ENCODE data around the gene DAZAP1.

DNA sequence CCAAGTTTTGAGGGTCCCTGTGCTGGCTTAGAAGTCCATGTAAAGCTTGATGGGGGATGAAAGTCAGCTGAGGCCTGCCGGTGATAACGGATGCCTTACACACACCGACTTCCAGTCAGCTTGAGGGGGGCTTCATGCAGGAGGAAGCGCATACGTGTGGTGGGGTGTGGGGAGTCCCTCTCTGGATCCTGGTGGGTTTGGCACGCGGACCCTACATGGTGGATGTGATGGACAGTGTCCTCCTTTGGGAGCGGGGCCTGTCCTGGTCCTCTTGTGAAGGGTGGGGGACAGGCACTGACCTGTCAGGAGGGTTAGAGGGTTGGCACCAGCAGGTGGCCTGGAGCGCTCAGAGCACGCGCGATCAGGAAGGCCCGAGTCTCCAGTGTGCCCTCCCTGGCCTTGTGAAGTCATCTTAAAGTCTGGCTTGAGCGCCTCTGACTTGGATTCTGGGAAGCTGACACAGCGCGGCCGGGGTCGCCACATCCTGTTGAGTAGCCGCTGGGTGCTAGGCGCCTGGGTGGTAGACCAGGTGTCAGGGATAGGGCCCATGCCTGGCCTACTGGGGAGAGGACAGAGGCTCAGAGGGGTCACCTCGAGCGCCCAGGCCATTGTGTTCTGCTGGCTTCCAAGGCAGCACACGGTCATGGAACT lies 2.9 kb downstream of the DAZAP1 start:
- TF ChIP-seq EGR1 (IDR thresholded peaks at IDR 0.05; ENCODE audit: low read depth in 2 of 2) (no peak), JUND (IDR thresholded peaks at IDR 0.05) (no peak), YY1 (IDR thresholded peaks at IDR 0.05) (no peak), TAF1 (conservative IDR thresholded peaks at IDR 0.05) (no peak), RAD21 (IDR thresholded peaks at IDR 0.05) (no peak), GABPA (IDR thresholded peaks at IDR 0.05 in 1 of 2, conservative IDR thresholded peaks at IDR 0.05 in 1 of 2) (no peak), SP1 (IDR thresholded peaks at IDR 0.05) (no peak), FOXA2 (IDR thresholded peaks at IDR 0.05) (no peak), NR2F2 (IDR thresholded peaks at IDR 0.05) (no peak)
- TF ChIP-seq, protein P1, sequence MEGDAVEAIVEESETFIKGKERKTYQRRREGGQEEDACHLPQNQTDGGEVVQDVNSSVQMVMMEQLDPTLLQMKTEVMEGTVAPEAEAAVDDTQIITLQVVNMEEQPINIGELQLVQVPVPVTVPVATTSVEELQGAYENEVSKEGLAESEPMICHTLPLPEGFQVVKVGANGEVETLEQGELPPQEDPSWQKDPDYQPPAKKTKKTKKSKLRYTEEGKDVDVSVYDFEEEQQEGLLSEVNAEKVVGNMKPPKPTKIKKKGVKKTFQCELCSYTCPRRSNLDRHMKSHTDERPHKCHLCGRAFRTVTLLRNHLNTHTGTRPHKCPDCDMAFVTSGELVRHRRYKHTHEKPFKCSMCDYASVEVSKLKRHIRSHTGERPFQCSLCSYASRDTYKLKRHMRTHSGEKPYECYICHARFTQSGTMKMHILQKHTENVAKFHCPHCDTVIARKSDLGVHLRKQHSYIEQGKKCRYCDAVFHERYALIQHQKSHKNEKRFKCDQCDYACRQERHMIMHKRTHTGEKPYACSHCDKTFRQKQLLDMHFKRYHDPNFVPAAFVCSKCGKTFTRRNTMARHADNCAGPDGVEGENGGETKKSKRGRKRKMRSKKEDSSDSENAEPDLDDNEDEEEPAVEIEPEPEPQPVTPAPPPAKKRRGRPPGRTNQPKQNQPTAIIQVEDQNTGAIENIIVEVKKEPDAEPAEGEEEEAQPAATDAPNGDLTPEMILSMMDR (IDR thresholded peaks at IDR 0.05; ENCODE audit: low read depth, low read length, missing input control), result no peak
- TF ChIP-seq, protein P2, sequence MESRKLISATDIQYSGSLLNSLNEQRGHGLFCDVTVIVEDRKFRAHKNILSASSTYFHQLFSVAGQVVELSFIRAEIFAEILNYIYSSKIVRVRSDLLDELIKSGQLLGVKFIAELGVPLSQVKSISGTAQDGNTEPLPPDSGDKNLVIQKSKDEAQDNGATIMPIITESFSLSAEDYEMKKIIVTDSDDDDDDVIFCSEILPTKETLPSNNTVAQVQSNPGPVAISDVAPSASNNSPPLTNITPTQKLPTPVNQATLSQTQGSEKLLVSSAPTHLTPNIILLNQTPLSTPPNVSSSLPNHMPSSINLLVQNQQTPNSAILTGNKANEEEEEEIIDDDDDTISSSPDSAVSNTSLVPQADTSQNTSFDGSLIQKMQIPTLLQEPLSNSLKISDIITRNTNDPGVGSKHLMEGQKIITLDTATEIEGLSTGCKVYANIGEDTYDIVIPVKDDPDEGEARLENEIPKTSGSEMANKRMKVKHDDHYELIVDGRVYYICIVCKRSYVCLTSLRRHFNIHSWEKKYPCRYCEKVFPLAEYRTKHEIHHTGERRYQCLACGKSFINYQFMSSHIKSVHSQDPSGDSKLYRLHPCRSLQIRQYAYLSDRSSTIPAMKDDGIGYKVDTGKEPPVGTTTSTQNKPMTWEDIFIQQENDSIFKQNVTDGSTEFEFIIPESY (IDR thresholded peaks at IDR 0.05), result no peak
- TF ChIP-seq, protein P3, sequence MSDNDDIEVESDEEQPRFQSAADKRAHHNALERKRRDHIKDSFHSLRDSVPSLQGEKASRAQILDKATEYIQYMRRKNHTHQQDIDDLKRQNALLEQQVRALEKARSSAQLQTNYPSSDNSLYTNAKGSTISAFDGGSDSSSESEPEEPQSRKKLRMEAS (IDR thresholded peaks at IDR 0.05), result no peak
- TF ChIP-seq, protein P4, sequence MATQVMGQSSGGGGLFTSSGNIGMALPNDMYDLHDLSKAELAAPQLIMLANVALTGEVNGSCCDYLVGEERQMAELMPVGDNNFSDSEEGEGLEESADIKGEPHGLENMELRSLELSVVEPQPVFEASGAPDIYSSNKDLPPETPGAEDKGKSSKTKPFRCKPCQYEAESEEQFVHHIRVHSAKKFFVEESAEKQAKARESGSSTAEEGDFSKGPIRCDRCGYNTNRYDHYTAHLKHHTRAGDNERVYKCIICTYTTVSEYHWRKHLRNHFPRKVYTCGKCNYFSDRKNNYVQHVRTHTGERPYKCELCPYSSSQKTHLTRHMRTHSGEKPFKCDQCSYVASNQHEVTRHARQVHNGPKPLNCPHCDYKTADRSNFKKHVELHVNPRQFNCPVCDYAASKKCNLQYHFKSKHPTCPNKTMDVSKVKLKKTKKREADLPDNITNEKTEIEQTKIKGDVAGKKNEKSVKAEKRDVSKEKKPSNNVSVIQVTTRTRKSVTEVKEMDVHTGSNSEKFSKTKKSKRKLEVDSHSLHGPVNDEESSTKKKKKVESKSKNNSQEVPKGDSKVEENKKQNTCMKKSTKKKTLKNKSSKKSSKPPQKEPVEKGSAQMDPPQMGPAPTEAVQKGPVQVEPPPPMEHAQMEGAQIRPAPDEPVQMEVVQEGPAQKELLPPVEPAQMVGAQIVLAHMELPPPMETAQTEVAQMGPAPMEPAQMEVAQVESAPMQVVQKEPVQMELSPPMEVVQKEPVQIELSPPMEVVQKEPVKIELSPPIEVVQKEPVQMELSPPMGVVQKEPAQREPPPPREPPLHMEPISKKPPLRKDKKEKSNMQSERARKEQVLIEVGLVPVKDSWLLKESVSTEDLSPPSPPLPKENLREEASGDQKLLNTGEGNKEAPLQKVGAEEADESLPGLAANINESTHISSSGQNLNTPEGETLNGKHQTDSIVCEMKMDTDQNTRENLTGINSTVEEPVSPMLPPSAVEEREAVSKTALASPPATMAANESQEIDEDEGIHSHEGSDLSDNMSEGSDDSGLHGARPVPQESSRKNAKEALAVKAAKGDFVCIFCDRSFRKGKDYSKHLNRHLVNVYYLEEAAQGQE (IDR thresholded peaks at IDR 0.05), result no peak
